ENCODE measurements around the gene RYR2.

RYR2 gene

GRCh38 chr1:237695878-237696277 lies 653.9 kb downstream of the RYR2 start:
- no peak for DNase-seq

- DNase-seq, result no peak
These were observed 658.2 kb downstream of the RYR2 start for GRCh38 chr1:237700181-237700580.

- DNase-seq, result no peak
These were observed 659.5 kb downstream of the RYR2 start for GRCh38 chr1:237701534-237701933.

- DNase-seq, result no peak
These were observed 660.2 kb downstream of the RYR2 start for GRCh38 chr1:237702161-237702560.

- no peak for DNase-seq
These were observed 663.5 kb downstream of the RYR2 start for GRCh38 chr1:237705462-237705861.

- DNase-seq, result no peak
These were observed 667.4 kb downstream of the RYR2 start for GRCh38 chr1:237709355-237709754.

- DNase-seq, result no peak
These were observed 669.3 kb downstream of the RYR2 start for GRCh38 chr1:237711281-237711680.

- no peak for DNase-seq
These were observed 670.1 kb downstream of the RYR2 start for GRCh38 chr1:237712082-237712481.

GRCh38 chr1:237712586-237713157 lies 670.7 kb downstream of the RYR2 start:
- DNase-seq, result no peak

GRCh38 chr1:237713916-237714315 lies 671.9 kb downstream of the RYR2 start:
- DNase-seq, result no peak

GRCh38 chr1:237717106-237717505 lies 675.1 kb downstream of the RYR2 start:
- no peak for DNase-seq

GRCh38 chr1:237730826-237731350 lies 688.9 kb downstream of the RYR2 start:
- DNase-seq, result no peak

GRCh38 chr1:237732657-237733056 lies 690.7 kb downstream of the RYR2 start:
- DNase-seq, result no peak

- DNase-seq, result no peak
These were observed 694.5 kb downstream of the RYR2 start for GRCh38 chr1:237736372-237737029.

- DNase-seq, result no peak
These were observed 695.5 kb downstream of the RYR2 start for GRCh38 chr1:237737448-237737847.

- DNase-seq, result no peak
These were observed 696.1 kb downstream of the RYR2 start for GRCh38 chr1:237737938-237738610.

GRCh38 chr1:237740846-237741245 lies 698.9 kb downstream of the RYR2 start:
- no peak for DNase-seq

GRCh38 chr1:237745545-237745944 lies 703.6 kb downstream of the RYR2 start:
- no peak for DNase-seq

GRCh38 chr1:237748171-237748960 lies 706.4 kb downstream of the RYR2 start:
- DNase-seq, result no peak

- DNase-seq, result no peak
These were observed 707.1 kb downstream of the RYR2 start for GRCh38 chr1:237749122-237749521.

- no peak for DNase-seq
These were observed 709.1 kb downstream of the RYR2 start for GRCh38 chr1:237751090-237751489.

GRCh38 chr1:237754627-237755026 lies 712.6 kb downstream of the RYR2 start:
- DNase-seq, result no peak

GRCh38 chr1:237756304-237756967 lies 714.5 kb downstream of the RYR2 start:
- peak in 1 of 2 experiments; percentile 26 for DNase-seq
